ENCODE data around the gene RPN1. TPM values are rescaled to one million over a fixed set of nuclear protein-coding genes. Genes with fewer than 3 reads are reported as not detected.

RPN1 gene
- total RNA-seq, 2 donors from 2014 or later: 144 to 155 TPM

DNA sequence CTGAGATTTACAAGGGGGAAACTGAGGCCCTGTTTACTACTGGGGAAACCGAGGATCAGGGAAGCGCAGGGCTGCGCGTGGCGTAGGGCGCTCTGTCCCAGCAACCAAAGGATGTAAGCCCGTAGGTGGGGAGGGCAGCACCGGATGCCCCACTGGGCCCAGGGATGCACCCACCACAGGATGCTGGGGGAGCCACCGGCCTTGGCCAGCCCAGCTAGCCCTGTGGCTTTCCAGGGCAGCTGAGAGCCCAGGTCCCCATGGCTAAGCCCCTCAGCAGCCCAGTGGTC lies 33.4 kb downstream of the RPN1 start:
- intact Hi-C loops (cut with DNase I): loop anchor here (5.0 to 10.0 kb wide), 2 partner anchors 230 to 522 kb away; no protein-coding TSS in a partner anchor
- no peak for DNase-seq (ENCODE audit: low spot score)

DNA sequence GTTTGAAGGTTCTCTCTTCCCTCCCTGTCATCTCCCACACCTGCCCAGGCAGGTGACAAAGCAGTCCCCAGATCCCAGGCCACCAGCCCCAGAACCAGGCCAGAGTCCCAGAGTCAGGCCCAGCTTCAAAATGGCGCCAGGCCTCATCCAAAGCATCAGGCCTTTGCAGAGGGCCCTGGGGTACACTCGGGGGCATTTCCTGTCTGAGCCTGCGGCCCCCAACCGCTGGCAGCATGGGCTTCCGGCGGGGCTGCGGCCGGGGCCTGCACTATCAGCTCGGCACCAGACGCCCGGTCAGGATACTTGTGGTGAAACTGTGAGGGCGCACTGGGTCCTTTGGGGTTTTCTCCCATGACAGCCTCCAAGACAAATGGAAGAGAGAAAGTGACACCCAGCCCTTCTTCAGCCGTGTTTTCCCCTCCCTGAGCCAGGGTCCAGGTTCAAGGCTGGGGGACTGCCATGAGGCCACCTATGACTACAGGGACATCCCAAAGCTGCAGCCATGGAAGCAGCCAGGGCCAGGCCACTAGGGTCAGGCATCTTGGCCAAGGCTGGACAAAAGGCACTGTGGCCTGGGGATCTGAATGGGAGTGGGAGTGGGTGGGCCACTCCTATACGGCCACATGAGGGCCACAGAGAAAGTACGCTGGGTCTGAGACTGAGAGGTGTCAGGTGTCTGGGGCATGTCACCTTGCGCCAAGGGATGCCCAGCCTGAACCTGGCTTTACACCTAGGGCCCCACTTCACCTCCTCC lies 33.9 kb downstream of the RPN1 start:
- DNase-seq (ENCODE audit: low spot score): peak; percentile 83

DNA sequence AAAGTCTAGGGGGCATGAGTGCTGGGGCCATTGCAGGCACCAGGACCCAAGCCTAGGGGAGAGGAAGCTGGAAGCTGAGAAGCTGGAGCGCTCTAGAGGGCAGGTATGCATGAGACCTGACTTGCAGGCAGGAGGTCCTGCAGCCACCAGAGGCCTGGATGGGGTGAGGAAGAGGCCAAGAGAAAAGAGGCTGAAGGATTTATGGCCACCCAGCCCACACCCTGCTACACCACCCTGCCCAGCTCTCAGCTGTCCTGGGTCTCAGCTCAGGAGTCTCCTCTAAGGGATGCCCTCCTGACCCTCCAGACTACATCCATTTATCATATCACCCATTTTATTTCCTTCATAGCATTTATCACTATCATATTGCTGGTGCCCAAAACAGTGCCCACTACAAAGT lies 36.5 kb downstream of the RPN1 start:
- intact Hi-C loops (cut with DNase I): loop anchor here in 1 of 2 donors (10.0 kb wide), 1 partner anchor 519 kb away; no protein-coding TSS in a partner anchor

More for the DNA sequence above, 33.9 kb downstream of the RPN1 start:
- intact Hi-C loops (cut with DNase I): loop anchor here (5.0 to 10.0 kb wide), 2 partner anchors 231 to 522 kb away; no protein-coding TSS in a partner anchor

DNA sequence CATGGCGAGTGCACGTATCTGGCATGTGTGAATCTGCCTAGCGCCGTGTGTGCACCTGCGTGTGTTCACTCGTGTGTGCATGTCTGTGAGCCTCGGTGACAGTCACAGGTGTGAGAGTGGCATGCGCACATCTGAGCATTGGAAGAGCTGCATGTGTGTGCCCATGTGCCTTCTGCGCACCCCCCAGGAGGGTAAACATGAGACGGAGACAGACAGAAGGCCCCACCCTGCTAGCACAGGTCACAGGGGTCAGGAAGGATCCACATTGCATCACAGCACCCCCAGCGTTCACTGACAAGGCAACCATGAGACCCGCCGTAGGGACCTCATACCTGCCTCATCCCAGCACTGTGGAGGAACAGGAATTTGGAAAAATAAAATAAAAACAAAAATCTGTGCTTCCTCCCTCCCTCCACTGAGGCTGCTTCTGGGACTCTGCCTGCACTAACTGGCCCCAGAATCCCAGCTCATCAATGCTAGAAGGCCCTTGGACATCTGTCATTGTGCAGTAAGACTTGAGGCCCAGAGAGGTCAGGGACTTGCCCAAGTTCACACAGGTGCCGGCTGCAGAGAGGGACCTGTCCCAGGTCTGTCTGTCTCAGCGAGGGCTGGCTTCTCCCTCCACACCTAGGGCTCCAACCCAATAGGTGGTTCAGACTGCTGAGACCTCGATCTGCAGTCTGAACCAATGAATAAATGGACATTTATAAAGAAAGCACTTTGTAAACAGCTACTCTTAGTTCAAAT lies 37.4 kb downstream of the RPN1 start:
- intact Hi-C loops (cut with DNase I): loop anchor here in 1 of 2 donors (10.0 kb wide), 1 partner anchor 518 kb away; no protein-coding TSS in a partner anchor
- DNase-seq (ENCODE audit: low spot score): no peak

More for the DNA sequence above, 36.5 kb downstream of the RPN1 start:
- no peak for DNase-seq (ENCODE audit: low spot score)

DNA sequence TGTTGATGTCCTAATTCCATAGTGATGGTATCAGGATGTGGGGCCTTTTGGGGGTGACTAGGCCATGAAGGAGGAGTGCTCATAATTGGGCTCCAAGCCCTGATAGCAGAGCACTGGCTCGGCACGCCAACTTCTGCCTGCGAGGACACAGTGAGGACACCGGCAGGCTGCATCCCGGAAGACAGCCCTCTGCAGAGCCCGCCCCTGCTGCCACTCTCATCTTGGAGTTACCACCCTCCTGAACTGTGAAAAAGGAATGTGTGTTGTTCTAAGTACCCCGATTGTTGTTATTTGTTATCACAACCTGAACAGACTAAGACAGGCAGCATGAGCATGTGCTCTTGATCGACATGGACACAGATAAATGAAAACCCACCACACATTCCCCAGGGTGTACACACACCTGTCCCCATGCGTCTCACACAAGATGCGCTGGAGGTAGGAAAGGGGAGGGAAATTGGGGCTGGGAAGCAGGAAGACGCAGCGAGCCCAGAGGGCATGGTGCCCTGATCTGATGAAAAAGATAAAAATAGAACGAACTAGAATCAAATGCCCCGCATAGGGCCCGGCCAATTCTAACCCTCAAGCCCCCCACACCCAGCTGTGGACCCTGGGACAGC lies 40.1 kb downstream of the RPN1 start:
- no peak for DNase-seq (ENCODE audit: low spot score)
- intact Hi-C loops (cut with DNase I): loop anchor here in 1 of 2 donors (10.0 kb wide), 1 partner anchor 516 kb away; no protein-coding TSS in a partner anchor

DNA sequence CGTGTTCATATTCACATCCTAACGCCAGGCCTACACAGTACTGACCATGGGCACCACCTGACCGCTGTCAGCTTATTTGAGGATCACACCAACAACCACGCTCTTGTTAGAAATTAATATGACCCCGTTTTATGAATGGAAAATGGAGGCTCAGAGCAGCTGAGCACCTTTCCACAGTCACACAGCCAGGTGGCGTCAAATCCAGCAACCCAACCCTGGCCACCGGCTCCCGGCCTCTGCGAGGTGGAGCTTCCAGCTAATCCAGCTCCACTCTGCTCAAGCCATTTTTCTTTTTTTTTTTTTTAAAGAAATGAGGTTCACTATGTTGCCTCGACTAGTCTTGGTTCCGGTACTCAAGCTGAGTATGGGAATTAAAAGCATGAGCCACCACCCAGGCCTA lies 41.3 kb downstream of the RPN1 start:
- intact Hi-C loops (cut with DNase I): loop anchor here in 1 of 2 donors (5.0 kb wide), 2 partner anchors 182 to 512 kb away; no protein-coding TSS in a partner anchor
- DNase-seq (ENCODE audit: low spot score): no peak

DNA sequence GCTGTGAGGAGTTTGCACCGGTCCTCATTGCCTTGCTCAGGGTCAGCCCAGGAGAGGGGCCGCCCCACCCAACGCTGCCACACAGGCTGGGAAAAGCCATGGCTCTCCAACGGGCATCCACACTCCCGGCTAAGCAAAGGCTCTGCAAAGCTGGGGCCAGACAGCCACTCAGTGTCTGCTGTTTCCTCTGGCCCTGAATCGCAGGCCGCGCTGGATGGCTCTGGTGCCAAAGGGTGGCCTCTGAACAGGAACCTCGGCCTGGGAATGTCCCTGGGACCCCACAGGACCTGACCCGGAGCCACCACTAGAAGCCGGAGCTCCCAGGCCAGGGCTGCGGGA lies 42.9 kb downstream of the RPN1 start:
- DNase-seq (ENCODE audit: low spot score): no peak
- intact Hi-C loops (cut with DNase I): loop anchor here in 1 of 2 donors (5.0 kb wide), 2 partner anchors 180 to 510 kb away; no protein-coding TSS in a partner anchor

DNA sequence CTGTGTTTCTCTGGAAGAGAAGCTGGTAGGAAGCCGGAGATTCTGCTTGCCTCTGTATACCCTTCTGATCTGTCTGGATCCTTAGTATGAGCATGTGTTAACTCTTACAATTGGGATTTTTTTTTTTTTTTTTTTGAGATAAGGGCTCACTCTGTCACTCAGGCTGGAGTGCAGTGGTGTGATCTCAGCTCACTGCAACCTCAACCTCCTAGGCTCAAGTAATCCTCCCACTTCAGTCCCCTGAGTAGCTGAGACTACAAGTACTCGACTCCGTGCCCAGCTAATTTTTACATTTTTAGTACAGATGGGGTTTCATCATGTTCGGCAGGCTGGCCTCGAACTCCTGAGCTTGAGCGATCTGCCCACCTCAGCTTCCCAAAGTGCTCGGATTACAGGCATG lies 44.5 kb downstream of the RPN1 start:
- intact Hi-C loops (cut with DNase I): loop anchor here in 1 of 2 donors (5.0 kb wide), 2 partner anchors 179 to 509 kb away; no protein-coding TSS in a partner anchor
- no peak for DNase-seq (ENCODE audit: low spot score)

DNA sequence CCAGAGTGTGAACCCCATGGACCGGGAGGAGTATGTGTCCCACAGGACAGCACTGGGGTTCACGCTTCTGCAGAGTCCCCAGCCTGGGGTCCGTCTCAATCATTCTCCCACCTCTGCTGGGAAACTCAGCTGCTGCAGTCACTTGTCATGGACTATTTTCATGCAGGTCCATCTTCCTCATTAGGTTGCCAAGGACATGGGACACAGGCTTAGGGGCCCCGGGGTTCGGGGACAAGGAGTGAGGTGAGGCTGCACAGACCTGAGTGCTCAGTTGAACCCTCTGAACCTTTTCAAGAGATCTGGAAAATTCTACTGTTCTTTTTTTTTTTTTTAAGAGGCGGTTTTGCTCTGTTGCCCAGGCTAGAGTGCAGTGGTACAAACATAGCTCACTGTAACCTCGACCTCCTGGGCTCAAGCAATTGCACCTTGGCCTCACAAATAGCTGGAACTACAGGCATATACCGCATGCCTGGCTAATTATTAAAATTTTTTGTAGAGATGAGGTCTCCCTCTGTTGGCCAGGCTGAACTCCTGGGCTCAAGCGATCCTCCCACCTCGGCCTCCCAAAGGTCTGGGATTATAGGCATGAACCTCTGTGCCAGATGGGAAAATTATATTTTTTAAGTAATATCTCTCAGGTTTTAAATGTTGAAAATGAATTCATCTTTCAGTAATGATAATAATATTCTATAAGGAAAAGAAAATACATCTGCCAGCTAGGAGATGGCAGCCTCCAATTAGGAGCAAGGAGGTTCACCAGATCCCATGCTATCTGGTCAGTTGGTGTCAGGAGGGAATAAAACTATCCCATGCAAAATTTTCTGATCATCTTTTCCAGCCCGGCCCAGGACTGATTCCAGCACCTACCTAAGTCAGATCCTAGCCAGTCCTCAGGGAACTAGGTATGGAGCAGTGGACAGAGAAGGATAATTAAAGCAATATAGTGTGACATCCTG lies 45.2 kb downstream of the RPN1 start:
- no peak for DNase-seq (ENCODE audit: low spot score)
- intact Hi-C loops (cut with DNase I): loop anchor here in 1 of 2 donors (5.0 kb wide), 2 partner anchors 178 to 508 kb away; no protein-coding TSS in a partner anchor

DNA sequence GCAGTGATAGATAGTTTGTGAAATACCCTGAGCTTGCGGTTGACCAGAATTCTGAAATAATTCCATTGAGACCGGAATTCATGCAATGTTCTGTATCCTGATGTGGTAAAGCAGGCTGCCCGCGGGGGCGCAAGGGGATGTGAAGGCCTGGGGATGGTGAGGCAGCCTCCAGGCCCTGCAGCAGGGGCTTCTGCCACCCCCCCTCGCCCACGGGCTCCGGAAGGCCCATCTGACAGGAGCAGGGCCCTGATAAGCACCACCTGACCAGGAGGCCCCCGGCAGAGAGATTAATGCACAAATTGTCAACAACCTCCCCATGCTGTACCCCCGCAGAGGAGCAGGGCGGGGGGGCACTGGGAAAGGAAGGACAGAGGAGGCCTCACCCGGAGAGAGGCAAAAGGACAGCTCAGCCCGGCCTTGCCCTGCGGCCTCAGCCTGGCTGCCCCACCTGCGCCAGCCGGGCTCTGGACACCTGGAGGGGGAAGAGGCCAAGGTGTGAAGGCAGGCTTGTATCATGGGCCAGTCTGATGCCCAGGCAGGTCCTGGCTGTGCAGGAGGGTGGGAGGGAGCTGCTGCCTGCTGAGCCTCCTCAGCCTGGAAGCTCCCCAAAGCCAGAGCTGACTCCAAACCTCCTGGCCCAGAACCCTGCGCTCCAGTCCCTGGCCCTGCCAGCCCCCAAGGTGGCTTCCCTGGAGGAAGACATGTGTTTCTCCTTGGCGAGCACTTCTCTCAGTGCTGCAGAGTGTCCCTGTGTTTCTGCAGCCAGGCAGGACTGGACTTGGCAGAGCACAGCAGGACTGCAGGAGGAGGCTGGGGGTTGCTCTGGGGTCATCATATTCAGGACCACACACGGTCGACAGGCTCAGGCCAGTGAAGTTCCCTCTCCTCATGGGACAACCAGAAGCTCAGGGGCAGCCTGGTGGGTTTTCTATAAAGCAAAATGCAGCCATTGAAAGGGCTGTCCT lies 46.5 kb downstream of the RPN1 start:
- intact Hi-C loops (cut with DNase I): no loop called here
- DNase-seq (ENCODE audit: low spot score): no peak

DNA sequence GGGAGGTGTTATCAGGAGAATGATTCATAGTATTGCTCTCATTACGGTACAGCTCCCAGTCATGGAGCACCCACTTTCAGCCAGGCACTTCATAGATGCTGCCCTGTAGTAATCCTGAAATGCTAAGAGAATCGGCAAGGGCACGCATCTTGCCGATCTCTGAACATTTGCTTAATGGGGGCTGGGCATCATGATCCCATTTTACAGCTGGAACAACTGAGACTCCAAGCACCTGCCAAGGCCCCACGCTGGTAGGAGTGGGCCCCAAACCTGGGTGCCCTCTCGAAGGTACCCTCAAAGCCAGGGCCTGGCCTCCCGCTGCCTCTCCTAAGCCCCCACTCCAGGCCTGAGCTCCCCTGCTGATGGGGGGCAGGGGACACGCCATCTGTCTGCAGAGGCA lies 47.3 kb downstream of the RPN1 start:
- DNase-seq (ENCODE audit: low spot score): no peak
- intact Hi-C loops (cut with DNase I): no loop called here

DNA sequence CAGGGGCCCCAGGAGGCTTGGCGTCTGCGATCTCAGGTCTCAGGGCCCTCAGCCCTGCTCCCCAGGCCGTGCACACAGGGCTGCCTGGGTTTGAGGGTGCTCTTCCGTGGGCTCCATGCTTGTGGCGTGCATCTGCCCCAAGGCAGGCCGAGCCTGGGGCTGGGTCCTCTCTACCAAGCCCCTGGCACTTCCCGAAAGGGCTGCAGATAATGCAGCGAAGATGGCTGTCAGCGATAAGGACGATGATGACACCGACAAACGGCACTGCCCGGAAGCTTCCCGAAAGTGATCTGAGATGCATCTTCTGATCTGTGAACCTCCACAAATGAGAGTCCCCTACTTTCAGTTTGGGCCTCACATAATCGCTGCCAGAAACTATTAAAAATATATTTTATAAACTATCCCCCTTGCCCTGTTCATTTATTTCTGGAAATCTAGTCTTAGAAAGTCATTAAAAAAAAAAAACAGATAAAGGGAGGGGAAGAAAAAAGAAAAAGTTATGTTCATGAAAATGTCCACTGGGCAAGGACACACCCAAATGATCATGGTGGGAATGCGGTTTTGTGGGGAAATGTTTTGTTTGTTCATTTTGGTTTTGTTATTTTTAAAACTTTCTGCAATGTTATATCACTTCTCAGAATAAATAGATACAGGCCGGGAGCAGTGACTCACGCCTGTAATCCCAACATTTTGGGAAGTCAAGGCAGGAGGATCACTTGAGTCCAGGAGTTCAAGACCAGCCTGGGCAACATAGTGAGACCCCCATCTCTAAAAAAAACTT lies 51.5 kb downstream of the RPN1 start:
- no peak for DNase-seq (ENCODE audit: low spot score)
- intact Hi-C loops (cut with DNase I): no loop called here

DNA sequence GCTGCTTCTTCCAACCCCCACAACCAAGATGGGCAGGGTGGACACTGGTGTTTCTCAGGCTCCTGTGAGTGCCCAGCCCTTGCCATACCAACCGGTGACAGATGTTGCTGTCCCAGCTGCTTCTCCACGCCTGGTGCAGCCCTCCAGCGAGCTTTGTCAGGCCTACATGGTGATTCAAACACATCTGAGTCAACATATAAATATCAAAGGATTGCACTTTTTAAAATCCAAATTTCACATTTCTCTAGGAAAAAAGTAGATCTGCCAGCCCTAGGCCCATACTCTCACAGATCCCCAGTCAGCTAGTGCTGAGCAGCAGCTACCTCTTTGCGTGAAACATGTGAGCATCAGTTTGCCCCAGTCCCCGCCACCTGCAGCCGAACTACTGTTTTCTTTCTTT lies 52.7 kb downstream of the RPN1 start:
- DNase-seq (ENCODE audit: low spot score): no peak
- intact Hi-C loops (cut with DNase I): no loop called here

DNA sequence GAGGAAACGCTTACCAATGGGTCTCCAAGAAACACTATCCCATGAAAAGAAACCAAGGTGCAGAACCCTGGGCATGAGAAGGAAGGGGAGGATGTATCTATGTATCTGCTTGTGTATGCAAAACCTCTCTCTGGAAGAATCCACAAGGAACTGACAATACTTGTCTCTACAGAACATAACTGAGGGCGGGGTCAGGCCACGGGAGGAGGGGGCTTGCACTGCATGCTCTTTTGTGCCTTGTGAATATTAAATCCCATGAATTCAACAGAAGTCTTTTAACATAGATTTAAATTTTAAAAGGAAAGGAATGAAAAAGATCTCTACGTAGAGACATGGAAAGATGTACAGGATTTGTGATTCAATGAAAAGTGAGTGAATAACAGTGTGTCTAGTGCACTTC lies 57.8 kb downstream of the RPN1 start:
- intact Hi-C loops (cut with DNase I): no loop called here
- no peak for DNase-seq (ENCODE audit: low spot score)

DNA sequence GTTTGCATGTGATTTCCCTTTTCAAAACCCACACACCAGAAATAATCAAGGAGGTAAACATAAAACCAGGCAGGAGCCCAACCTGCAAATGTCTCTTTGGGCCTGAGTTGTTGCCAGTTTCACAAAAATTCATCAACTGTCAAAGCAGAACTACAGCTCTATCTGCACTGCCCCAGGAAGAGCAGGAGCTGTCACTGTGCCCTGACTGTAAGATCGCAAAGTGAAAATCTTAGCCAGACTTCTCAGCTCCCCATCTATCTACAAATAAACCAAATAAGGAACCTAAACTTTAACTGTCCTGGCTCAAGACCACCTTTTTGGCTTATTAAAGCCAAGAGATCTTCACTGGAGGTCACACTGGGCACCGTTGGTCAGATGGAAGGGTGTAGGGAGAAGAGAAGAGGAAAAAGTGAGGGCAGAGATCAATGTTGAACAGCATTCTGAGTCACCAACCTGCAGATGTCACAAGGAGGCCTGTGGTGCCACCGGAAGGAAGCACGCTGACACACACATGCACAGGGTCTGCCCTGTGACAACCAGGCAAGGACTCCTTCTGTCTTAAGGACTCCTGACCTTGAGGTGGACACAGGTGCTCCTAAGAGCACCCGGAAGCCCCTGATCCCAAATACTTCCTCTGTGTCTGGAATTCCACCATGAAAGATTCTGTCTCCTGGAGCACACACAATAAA lies 58.7 kb downstream of the RPN1 start:
- intact Hi-C loops (cut with DNase I): no loop called here
- no peak for DNase-seq (ENCODE audit: low spot score)

DNA sequence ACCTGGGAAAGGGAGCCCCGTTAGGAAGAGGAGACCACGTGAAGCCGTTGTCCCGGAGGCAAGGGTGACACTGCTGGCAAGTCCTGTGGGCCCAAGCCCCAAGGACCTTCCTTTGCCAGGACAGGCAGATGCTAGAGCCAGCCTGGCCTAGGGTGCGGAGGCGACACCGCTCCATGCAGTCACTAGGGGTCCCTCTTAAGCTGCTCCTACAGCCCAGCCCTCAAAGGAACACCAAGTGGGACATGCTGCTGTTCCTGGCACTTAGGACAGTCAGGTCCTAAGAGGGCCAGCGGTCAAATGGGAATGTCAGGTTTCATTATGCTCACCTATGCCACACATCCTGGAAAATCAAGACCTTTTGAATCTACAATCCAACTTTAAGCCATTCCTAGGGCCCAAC lies 59.7 kb downstream of the RPN1 start:
- intact Hi-C loops (cut with DNase I): no loop called here
- DNase-seq (ENCODE audit: low spot score): no peak

All from posterior vena cava (tissue), 2 donors.